ENCODE data around the gene CIROP.

CIROP gene

DNA sequence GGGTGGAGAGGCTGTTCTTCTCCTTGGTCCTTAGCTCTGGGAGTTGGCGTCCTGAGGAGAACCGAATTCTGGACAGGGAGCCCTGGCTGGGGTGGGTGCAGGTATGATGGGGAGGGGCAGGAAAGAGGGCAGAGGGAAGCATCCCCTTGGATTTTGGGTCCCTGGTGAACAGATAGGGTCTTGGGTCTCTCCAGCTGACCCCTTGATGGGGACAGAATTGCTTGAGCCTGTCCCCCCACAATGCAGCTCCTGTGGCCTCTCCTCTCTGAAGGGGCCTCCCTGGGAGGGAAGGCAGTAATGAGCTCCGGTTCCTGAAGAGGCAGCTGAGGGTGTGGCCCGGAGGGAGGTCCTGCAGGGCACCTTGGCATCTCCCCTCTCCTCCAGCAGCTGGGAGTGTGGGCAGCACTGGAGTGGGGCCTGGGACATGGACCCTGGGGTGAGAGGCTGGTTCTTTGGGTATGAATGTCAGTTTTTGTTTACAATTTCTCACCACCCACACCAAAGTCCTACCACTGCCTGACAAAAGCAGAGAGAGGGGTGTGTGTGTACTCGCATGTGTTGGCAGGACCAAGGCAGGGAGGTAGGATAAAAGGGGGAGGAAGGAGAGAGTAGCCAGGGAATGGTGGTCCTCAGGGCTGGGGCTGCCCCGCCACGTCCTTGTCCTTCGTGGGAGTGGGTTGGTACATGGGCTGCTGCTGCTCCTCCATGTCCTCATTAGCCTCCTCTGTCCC is 21.9 kb upstream of the CIROP start:
- TF ChIP-seq CTCF (IDR thresholded peaks at IDR 0.05; ENCODE audit: low read depth, low read length, missing control alignments), result no peak
- in situ Hi-C loops (cut with HindIII; ENCODE audit: low sequenced_read_pairs), result no loop called here
- DNase-seq (ENCODE audit: low read depth), result no peak
- H3K4me3 ChIP-seq (ENCODE audit: low read depth, low read length), result no peak overlapping the region

- TF ChIP-seq CTCF (IDR thresholded peaks at IDR 0.05; ENCODE audit: low read depth, low read length, missing control alignments), result no peak
- DNase-seq (ENCODE audit: low read depth), result no peak
- in situ Hi-C loops (cut with HindIII; ENCODE audit: low sequenced_read_pairs), result no loop called here
- no peak overlapping the region for H3K4me3 ChIP-seq (ENCODE audit: low read depth, low read length)
Measured at GRCh38 chr14:23125933-23126524, 21.2 kb upstream of the CIROP start.

DNA sequence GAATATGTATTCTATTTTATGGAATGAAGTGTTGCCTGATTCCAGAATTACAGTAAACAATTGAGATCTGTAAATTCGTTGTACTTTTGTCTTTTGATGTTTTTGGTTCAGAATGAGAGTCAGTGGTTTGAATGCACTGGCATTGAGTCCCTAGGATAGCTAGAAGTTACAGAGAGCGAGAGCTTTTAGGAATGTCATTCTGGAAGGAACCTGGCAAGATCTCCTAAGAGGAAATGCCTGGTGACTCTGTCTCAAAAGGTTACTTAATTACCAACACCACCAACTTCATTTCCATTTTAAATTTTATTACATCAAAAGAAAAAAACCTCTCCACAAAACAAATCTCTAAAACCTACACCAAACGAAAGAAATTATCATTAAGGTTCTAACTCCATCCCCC is 20.2 kb upstream of the CIROP start:
- no peak for TF ChIP-seq CTCF (IDR thresholded peaks at IDR 0.05; ENCODE audit: low read depth, low read length, missing control alignments)
- in situ Hi-C loops (cut with HindIII; ENCODE audit: low sequenced_read_pairs), result no loop called here
- H3K4me3 ChIP-seq (ENCODE audit: low read depth, low read length), result no peak overlapping the region
- DNase-seq (ENCODE audit: low read depth), result no peak

DNA sequence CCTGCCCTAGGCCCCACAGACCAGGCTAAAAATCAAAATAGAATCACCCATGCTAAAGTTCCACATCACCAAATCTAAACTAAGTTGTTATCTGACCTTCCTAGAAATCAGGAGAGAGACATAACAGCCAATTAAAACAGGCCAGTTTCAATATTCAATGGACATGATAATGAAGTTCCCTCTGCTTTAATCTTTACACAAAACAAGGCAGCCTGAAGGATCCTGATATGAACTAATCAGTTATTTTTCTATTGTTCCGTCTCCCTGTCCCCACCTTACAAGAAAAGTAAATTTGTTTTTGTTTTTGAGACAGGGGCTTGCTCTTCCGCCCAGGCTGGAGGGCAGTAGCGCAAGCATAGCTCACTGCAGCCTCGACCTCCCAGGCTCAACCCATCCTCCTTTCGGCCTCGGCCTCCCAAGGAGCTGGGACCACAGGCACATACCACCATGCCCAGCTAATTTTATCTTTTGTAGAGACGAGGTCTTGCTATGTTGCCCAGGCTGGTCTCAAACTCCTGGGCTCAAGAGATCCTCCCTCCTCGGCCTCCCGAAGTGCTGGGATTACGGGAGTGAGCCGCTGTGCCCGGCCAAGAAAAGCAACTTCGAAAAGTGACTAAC is 19.7 kb upstream of the CIROP start:
- TF ChIP-seq CTCF (IDR thresholded peaks at IDR 0.05; ENCODE audit: low read depth, low read length, missing control alignments), result no peak
- in situ Hi-C loops (cut with HindIII; ENCODE audit: low sequenced_read_pairs), result no loop called here
- H3K4me3 ChIP-seq (ENCODE audit: low read depth, low read length), result no peak overlapping the region
- DNase-seq (ENCODE audit: low read depth), result no peak

DNA sequence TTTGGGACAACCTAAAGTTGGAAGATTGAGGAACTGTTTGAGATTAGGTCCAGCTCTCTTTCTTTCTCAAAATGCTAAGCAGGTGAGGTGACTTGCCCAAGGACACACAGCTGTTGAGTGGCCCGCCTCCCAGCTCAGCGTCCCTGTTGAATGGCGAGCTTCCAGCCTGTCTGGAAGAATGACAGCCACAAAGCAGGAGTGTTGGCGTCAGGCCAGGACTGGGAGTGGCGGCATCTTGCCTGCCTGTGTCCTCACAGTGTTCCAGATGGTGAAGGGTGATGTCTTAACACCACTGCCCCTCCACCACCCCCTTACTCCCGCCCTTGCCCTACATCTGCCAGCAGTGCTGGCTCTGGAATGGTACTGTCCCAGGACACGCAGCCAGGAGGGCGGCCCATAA is 18.6 kb upstream of the CIROP start:
- no peak for DNase-seq (ENCODE audit: low read depth)
- no peak for TF ChIP-seq CTCF (IDR thresholded peaks at IDR 0.05; ENCODE audit: low read depth, low read length, missing control alignments)
- H3K4me3 ChIP-seq (ENCODE audit: low read depth, low read length), result no peak overlapping the region
- in situ Hi-C loops (cut with HindIII; ENCODE audit: low sequenced_read_pairs), result no loop called here

GRCh38 chr14:23122086-23122485 is 17.3 kb upstream of the CIROP start:
- DNase-seq (ENCODE audit: low read depth), result no peak
- no peak for TF ChIP-seq CTCF (IDR thresholded peaks at IDR 0.05; ENCODE audit: low read depth, low read length, missing control alignments)
- in situ Hi-C loops (cut with HindIII; ENCODE audit: low sequenced_read_pairs), result no loop called here
- no peak overlapping the region for H3K4me3 ChIP-seq (ENCODE audit: low read depth, low read length)
